GM21786 (cell line): ENCODE results near the gene SUGCT.
A peak's percentile ranks its signal among the peaks of the same experiment; 100 is the strongest.

Source experiments
- ATAC-seq: cut with Tn5 transposase; IDR thresholded peaks from one replicate; pipeline ENCODE4 v1.9.1; 2021; ENCODE audit not compliant: unreplicated experiment

Gene SUGCT

GRCh38 chr7:40315277-40315676 lies 180.5 kb downstream of the SUGCT start:
- ATAC-seq: no peak

- no peak for ATAC-seq
Measured at GRCh38 chr7:40316176-40316575, 181.4 kb downstream of the SUGCT start.

GRCh38 chr7:40324914-40325313 lies 190.1 kb downstream of the SUGCT start:
- no peak for ATAC-seq

GRCh38 chr7:40327113-40327512 lies 192.3 kb downstream of the SUGCT start:
- ATAC-seq: no peak

- no peak for ATAC-seq
Measured at GRCh38 chr7:40327873-40328272, 193.1 kb downstream of the SUGCT start.

- peak; percentile 61 for ATAC-seq
Measured at GRCh38 chr7:40329601-40330153, 194.9 kb downstream of the SUGCT start.

GRCh38 chr7:40330408-40330807 lies 195.6 kb downstream of the SUGCT start:
- ATAC-seq: no peak

GRCh38 chr7:40331915-40332314 lies 197.1 kb downstream of the SUGCT start:
- no peak for ATAC-seq

GRCh38 chr7:40332516-40332915 lies 197.7 kb downstream of the SUGCT start:
- ATAC-seq: no peak

- no peak for ATAC-seq
Measured at GRCh38 chr7:40341836-40342235, 207.0 kb downstream of the SUGCT start.

- ATAC-seq: no peak
Measured at GRCh38 chr7:40346554-40346953, 211.7 kb downstream of the SUGCT start.

GRCh38 chr7:40348126-40348728 lies 213.4 kb downstream of the SUGCT start:
- ATAC-seq: no peak

GRCh38 chr7:40350100-40350499 lies 215.3 kb downstream of the SUGCT start:
- ATAC-seq: no peak

GRCh38 chr7:40354711-40355110 lies 219.9 kb downstream of the SUGCT start:
- no peak for ATAC-seq

GRCh38 chr7:40356312-40356711 lies 221.5 kb downstream of the SUGCT start:
- no peak for ATAC-seq

- ATAC-seq: no peak
Measured at GRCh38 chr7:40356871-40357709, 222.3 kb downstream of the SUGCT start.

- no peak for ATAC-seq
Measured at GRCh38 chr7:40369641-40370277, 235.0 kb downstream of the SUGCT start.

- no peak for ATAC-seq
Measured at GRCh38 chr7:40371806-40372440, 237.1 kb downstream of the SUGCT start.

- no peak for ATAC-seq
Measured at GRCh38 chr7:40374575-40374974, 239.8 kb downstream of the SUGCT start.

- ATAC-seq: no peak
Measured at GRCh38 chr7:40380111-40380510, 245.3 kb downstream of the SUGCT start.

- ATAC-seq: no peak
Measured at GRCh38 chr7:40382145-40382544, 247.3 kb downstream of the SUGCT start.
